Neural progenitor cell (in vitro differentiated cells): ENCODE measurements around the gene CFAP20DC. TPM values are rescaled to one million over a fixed set of nuclear protein-coding genes. Genes with fewer than 3 reads are reported as not detected.

Experiments used
- DNase-seq: peaks from one replicate; pipeline ENCODE4 v3.0.0-alpha.2; 2016; ENCODE audit warnings: low spot score
- H2AFZ ChIP-seq: fragments of 200-600 bp; sonication (generic); replicated peaks from 2 replicates; pipeline ENCODE4 v1.6.1; 2016; ENCODE audit warnings: antibody characterized with exemption
- H3F3A ChIP-seq: fragments of 200-600 bp; sonication (generic); 2 replicates; pipeline ENCODE4 v1.6.1; 2016; ENCODE audit warnings: antibody characterized with exemption, low read depth
- H3K27ac ChIP-seq: fragments of 200-600 bp; sonication (generic); 2 replicates; pipeline ENCODE4 v1.5.1; 2016; ENCODE audit warnings: mild to moderate bottlenecking
- H3K27me3 ChIP-seq: fragments of 200-600 bp; sonication (generic); 2 replicates; pipeline ENCODE4 v1.6.1; 2016; ENCODE audit warnings: mild to moderate bottlenecking, moderate library complexity
- H3K36me3 ChIP-seq: fragments of 200-600 bp; sonication (generic); 2 replicates; pipeline ENCODE4 v1.5.1; 2016
- H3K4me1 ChIP-seq: fragments of 200-600 bp; sonication (generic); 2 replicates; pipeline ENCODE4 v1.6.1; 2016; ENCODE audit warnings: mixed run types
- H3K4me2 ChIP-seq: fragments of 200-600 bp; sonication (generic); 2 replicates; pipeline ENCODE4 v1.6.1; 2016
- H3K4me3 ChIP-seq: fragments of 200-600 bp; sonication (generic); 2 replicates; pipeline ENCODE4 v1.5.1; 2016
- H3K79me2 ChIP-seq: fragments of 200-600 bp; sonication (generic); 2 replicates; pipeline ENCODE4 v1.6.1; 2016; ENCODE audit warnings: low read depth
- H3K9ac ChIP-seq: fragments of 200-600 bp; sonication (generic); 2 replicates; pipeline ENCODE4 v1.6.1; 2016
- H3K9me3 ChIP-seq: fragments of 200-600 bp; sonication (generic); 2 replicates; pipeline ENCODE4 v1.5.1; 2016; ENCODE audit warnings: low read depth
- H4K20me1 ChIP-seq: fragments of 200-600 bp; sonication (generic); 2 replicates; pipeline ENCODE4 v1.6.1; 2016; ENCODE audit warnings: low read depth
- H3K27ac Mint-ChIP-seq: 3 replicates; pipeline ENCODE4 v1.8.0; 2021; ENCODE audit warnings: mixed read lengths
- H3K27me3 Mint-ChIP-seq: 2 replicates; pipeline ENCODE4 v1.8.0; 2022; ENCODE audit warnings: low read depth, mild to moderate bottlenecking, inconsistent platforms, moderate library complexity, mixed read lengths; ENCODE audit not compliant: insufficient read depth
- H3K36me3 Mint-ChIP-seq: 3 replicates; pipeline ENCODE4 v1.8.0; 2021; ENCODE audit warnings: mixed read lengths
- H3K4me1 Mint-ChIP-seq: 3 replicates; pipeline ENCODE4 v1.8.0; 2021; ENCODE audit warnings: mixed read lengths
- H3K4me3 Mint-ChIP-seq: 3 replicates; pipeline ENCODE4 v1.8.0; 2021; ENCODE audit warnings: mild to moderate bottlenecking, moderate library complexity, mixed read lengths
- H3K9me3 Mint-ChIP-seq: 3 replicates; pipeline ENCODE4 v1.8.0; 2020; ENCODE audit warnings: mixed read lengths
- EZH2 ChIP-seq: fragments of 200-600 bp; sonication (generic); IDR thresholded peaks from 2 replicates; pipeline ENCODE4 v1.6.1; 2017; ENCODE audit warnings: antibody characterized with exemption, mild to moderate bottlenecking, moderate library complexity
- EZH2phosphoT487 ChIP-seq: fragments of 200-600 bp; sonication (generic); IDR thresholded peaks from 2 replicates; pipeline ENCODE4 v1.6.1; 2017; ENCODE audit warnings: antibody characterized with exemption
- total RNA-seq: library from RNA; depleted of rRNA; stranded (reverse); fragments of >200 nt; gene quantifications from 2 replicates; pipeline ENCODE4 v1.2.3, GENCODE V29; 2015; ENCODE audit warnings: low replicate concordance
- TF ChIP-seq, protein P1 (sequence below): fragments of 200-600 bp; sonication (generic); IDR thresholded peaks from 2 replicates; pipeline ENCODE4 v1.5.1; 2017; ENCODE audit warnings: antibody characterized with exemption, mild to moderate bottlenecking

The CFAP20DC gene
- total RNA-seq, 1 donor from 2014 or later: 14.0 TPM

DNA sequence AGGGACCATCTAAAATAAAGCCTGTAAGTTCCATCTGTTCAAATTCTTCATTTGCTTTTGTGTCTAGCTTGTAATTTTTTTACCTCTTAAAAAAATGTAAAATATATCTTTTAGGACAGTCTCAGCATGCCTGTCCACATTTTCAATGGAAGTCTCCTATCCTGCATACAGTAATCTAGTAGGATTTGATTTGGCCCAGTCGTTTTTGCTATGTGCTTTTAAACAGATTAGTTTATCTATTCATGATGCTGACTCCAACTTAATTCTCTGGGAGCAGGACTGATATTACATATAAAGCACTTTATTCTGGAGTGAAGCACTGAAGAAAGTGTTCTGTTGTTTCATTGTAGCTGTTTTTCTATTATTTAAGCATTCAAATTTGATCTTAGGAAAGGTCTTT is 38.9 kb upstream of the CFAP20DC start:
- no peaks in the 10 kb centered on the region for H3K27me3 Mint-ChIP-seq
- no peaks in the 10 kb centered on the region for H3K36me3 Mint-ChIP-seq
- H2AFZ ChIP-seq: no peak overlapping the region
- no peak overlapping the region for H3K27ac Mint-ChIP-seq
- TF ChIP-seq EZH2 (no peak), EZH2phosphoT487 (no peak)
- TF ChIP-seq, protein P1, sequence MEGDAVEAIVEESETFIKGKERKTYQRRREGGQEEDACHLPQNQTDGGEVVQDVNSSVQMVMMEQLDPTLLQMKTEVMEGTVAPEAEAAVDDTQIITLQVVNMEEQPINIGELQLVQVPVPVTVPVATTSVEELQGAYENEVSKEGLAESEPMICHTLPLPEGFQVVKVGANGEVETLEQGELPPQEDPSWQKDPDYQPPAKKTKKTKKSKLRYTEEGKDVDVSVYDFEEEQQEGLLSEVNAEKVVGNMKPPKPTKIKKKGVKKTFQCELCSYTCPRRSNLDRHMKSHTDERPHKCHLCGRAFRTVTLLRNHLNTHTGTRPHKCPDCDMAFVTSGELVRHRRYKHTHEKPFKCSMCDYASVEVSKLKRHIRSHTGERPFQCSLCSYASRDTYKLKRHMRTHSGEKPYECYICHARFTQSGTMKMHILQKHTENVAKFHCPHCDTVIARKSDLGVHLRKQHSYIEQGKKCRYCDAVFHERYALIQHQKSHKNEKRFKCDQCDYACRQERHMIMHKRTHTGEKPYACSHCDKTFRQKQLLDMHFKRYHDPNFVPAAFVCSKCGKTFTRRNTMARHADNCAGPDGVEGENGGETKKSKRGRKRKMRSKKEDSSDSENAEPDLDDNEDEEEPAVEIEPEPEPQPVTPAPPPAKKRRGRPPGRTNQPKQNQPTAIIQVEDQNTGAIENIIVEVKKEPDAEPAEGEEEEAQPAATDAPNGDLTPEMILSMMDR: no peak
- no peaks in the 10 kb centered on the region for H3K79me2 ChIP-seq
- no peaks in the 10 kb centered on the region for H3K27me3 ChIP-seq
- H3F3A ChIP-seq: peaks cover 15% of the 10 kb centered on the region
- H3K9ac ChIP-seq: no peak overlapping the region
- peaks cover 20% of the 10 kb centered on the region for H3K4me1 ChIP-seq
- no peak overlapping the region for H3K27ac ChIP-seq
- peaks cover 2% of the 10 kb centered on the region for H3K9me3 Mint-ChIP-seq
- H4K20me1 ChIP-seq: no peaks in the 10 kb centered on the region
- no peak for DNase-seq
- no peaks in the 10 kb centered on the region for H3K9me3 ChIP-seq
- no peaks in the 10 kb centered on the region for H3K4me1 Mint-ChIP-seq
- no peak overlapping the region for H3K4me3 ChIP-seq
- no peaks in the 10 kb centered on the region for H3K36me3 ChIP-seq
- no peak overlapping the region for H3K4me3 Mint-ChIP-seq
- H3K4me2 ChIP-seq: no peak overlapping the region

DNA sequence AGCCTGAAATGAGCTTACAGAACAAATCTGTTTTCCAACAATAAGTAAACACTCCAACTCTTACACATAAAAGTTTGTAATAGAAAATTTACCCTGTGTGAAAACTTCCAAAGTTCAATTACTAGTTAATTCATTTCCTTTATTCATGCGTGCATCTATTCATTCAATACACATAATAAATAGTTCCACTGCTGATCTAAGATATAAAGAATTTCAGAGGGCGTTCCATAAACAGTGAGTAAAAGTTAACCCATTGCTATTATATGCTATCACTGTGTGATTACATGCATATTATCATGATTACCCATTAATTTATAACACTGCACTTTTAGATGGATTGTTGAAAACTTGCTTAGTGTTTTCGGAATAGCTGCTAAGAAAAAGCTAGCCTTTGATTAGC is 36.2 kb upstream of the CFAP20DC start:
- Histone ChIP-seq H3F3A (no peaks in the 10 kb centered on the region), H2AFZ (no peak overlapping the region), H3K4me2 (no peak overlapping the region), H3K36me3 (no peaks in the 10 kb centered on the region), H3K9me3 (no peaks in the 10 kb centered on the region), H3K4me3 (no peak overlapping the region), H3K4me1 (peaks cover 12% of the 10 kb centered on the region), H3K27me3 (no peaks in the 10 kb centered on the region), H4K20me1 (no peaks in the 10 kb centered on the region), H3K79me2 (no peaks in the 10 kb centered on the region), H3K27ac (no peak overlapping the region), H3K9ac (no peak overlapping the region)
- H3K27me3 Mint-ChIP-seq: no peaks in the 10 kb centered on the region
- DNase-seq: no peak
- no peaks in the 10 kb centered on the region for H3K36me3 Mint-ChIP-seq
- peaks cover 2% of the 10 kb centered on the region for H3K9me3 Mint-ChIP-seq
- no peak overlapping the region for H3K27ac Mint-ChIP-seq
- H3K4me3 Mint-ChIP-seq: no peak overlapping the region
- H3K4me1 Mint-ChIP-seq: no peaks in the 10 kb centered on the region
- no peak for TF ChIP-seq EZH2phosphoT487
- TF ChIP-seq, protein P1: no peak
- no peak for TF ChIP-seq EZH2

DNA sequence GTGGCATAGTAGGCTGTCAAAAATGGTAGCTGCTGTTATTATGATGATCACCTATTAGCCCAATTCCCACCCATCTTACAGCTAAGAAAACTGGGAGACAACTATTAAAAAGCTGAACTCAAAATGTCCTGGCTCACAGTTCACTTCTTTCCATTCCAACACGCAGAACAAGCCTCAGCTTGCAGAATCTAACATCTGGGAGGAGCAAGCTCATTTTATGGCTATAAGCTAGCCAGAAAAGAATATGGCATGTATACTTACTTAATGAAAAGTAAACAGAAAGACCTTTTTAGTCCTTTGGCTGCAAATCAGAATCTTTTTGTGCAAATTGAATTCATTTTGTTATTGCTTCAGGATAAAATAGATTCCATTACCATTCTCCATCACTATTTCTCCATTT is 34.8 kb upstream of the CFAP20DC start:
- Histone ChIP-seq H3K9ac (no peak overlapping the region), H3K9me3 (no peaks in the 10 kb centered on the region), H3K4me3 (no peak overlapping the region), H3K4me2 (no peak overlapping the region), H3K27me3 (no peaks in the 10 kb centered on the region), H3K36me3 (no peaks in the 10 kb centered on the region), H2AFZ (no peak overlapping the region), H3F3A (no peaks in the 10 kb centered on the region), H3K4me1 (peaks cover 12% of the 10 kb centered on the region), H3K79me2 (no peaks in the 10 kb centered on the region), H3K27ac (no peak overlapping the region), H4K20me1 (no peaks in the 10 kb centered on the region)
- Mint-ChIP-seq H3K4me3 (no peak overlapping the region), H3K27ac (no peak overlapping the region), H3K36me3 (no peaks in the 10 kb centered on the region), H3K9me3 (peaks cover 2% of the 10 kb centered on the region), H3K27me3 (no peaks in the 10 kb centered on the region), H3K4me1 (no peaks in the 10 kb centered on the region)
- TF ChIP-seq, protein P1: no peak
- no peak for TF ChIP-seq EZH2phosphoT487
- no peak for TF ChIP-seq EZH2
- no peak for DNase-seq

DNA sequence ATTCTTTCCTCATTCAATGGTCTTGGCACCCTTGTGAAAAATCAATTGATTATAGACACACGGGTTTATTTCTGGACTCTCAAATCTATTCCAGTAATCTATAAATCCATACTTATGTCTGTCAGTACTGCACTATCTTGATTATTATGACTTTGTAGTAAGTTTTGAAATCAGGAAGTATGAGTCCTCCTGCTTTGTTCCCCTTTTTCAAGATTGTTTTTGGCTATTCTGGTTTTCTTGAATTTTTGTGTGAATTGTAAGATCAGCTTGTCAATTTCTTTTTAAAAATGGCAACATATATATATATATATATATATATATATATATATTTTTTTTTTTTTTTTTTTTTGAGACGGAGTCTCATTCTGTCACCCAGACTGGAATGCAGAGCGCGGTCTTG is 32.3 kb upstream of the CFAP20DC start:
- Mint-ChIP-seq H3K9me3 (no peaks in the 10 kb centered on the region), H3K4me1 (no peaks in the 10 kb centered on the region), H3K27me3 (no peaks in the 10 kb centered on the region), H3K4me3 (no peak overlapping the region), H3K27ac (no peak overlapping the region), H3K36me3 (no peaks in the 10 kb centered on the region)
- Histone ChIP-seq H3K79me2 (no peaks in the 10 kb centered on the region), H2AFZ (no peak overlapping the region), H3K27me3 (no peaks in the 10 kb centered on the region), H3K4me1 (peaks cover 12% of the 10 kb centered on the region), H3K9ac (no peak overlapping the region), H3K4me3 (no peak overlapping the region), H3K9me3 (no peaks in the 10 kb centered on the region), H3K4me2 (no peak overlapping the region), H3K36me3 (no peaks in the 10 kb centered on the region), H3F3A (no peaks in the 10 kb centered on the region), H4K20me1 (no peaks in the 10 kb centered on the region), H3K27ac (no peak overlapping the region)
- no peak for DNase-seq
- TF ChIP-seq EZH2phosphoT487 (no peak), EZH2 (no peak)
- TF ChIP-seq, protein P1: no peak
